Thoracic aorta (tissue), 2 donors: ENCODE data around the gene ARSK. TPM values are rescaled to one million over a fixed set of nuclear protein-coding genes. Genes with fewer than 3 reads are reported as not detected.

Source experiments
- ATAC-seq: fragments of 150-250 bp; one replicate; pipeline ENCODE4 v1.8.0; 2017; ENCODE audit warnings: low read depth; ENCODE audit not compliant: insufficient number of reproducible peaks, low FRiP score
- DNase-seq: peaks from one replicate; pipeline ENCODE4 v3.0.0-alpha.2; 2020; ENCODE audit warnings: low spot score
- H3K27ac ChIP-seq, 2 donors: fragments of 200-600 bp; sonication (generic); 1 replicate in 1 of 2; 2 replicates in 1 of 2; pipeline ENCODE4 v1.5.1; 2016; ENCODE audit warnings: mild to moderate bottlenecking in 2 of 2, moderate library complexity in 2 of 2
- H3K27me3 ChIP-seq: fragments of 200-600 bp; sonication (generic); replicated peaks from 2 replicates; pipeline ENCODE4 v1.6.0; 2016; ENCODE audit warnings: mild to moderate bottlenecking; ENCODE audit not compliant: insufficient read depth
- H3K36me3 ChIP-seq: fragments of 200-600 bp; sonication (generic); one replicate; pipeline ENCODE4 v1.5.1; 2016
- H3K4me1 ChIP-seq, 2 donors: fragments of 200-600 bp; sonication (generic); 1 replicate in 1 of 2; 2 replicates in 1 of 2; pipeline versions ENCODE4 v1.5.1 to v1.6.0; 2016; ENCODE audit warnings: low read depth in 2 of 2, mild to moderate bottlenecking in 1 of 2; ENCODE audit not compliant: control insufficient read depth in 1 of 2
- H3K4me3 ChIP-seq: fragments of 200-600 bp; sonication (generic); 2 replicates; pipeline ENCODE4 v1.5.1; 2016; ENCODE audit warnings: mild to moderate bottlenecking
- H3K9me3 ChIP-seq: fragments of 200-600 bp; sonication (generic); 2 replicates; pipeline ENCODE4 v1.5.1; 2016
- total RNA-seq, 2 donors: library from RNA; depleted of rRNA; stranded (reverse); fragments of >200 nt; gene quantifications; one replicate each; pipeline versions ENCODE4 v1.1.0 to v1.2.3, GENCODE V29; 2016
- TF ChIP-seq, protein P1 (sequence below): fragments of 200-600 bp; sonication (generic); IDR thresholded peaks from one replicate; pipeline ENCODE4 v1.5.1; 2019; ENCODE audit warnings: antibody characterized with exemption

The ARSK gene
- total RNA-seq, 2 donors from 2014 or later, result 5.1 to 8.5 TPM

DNA sequence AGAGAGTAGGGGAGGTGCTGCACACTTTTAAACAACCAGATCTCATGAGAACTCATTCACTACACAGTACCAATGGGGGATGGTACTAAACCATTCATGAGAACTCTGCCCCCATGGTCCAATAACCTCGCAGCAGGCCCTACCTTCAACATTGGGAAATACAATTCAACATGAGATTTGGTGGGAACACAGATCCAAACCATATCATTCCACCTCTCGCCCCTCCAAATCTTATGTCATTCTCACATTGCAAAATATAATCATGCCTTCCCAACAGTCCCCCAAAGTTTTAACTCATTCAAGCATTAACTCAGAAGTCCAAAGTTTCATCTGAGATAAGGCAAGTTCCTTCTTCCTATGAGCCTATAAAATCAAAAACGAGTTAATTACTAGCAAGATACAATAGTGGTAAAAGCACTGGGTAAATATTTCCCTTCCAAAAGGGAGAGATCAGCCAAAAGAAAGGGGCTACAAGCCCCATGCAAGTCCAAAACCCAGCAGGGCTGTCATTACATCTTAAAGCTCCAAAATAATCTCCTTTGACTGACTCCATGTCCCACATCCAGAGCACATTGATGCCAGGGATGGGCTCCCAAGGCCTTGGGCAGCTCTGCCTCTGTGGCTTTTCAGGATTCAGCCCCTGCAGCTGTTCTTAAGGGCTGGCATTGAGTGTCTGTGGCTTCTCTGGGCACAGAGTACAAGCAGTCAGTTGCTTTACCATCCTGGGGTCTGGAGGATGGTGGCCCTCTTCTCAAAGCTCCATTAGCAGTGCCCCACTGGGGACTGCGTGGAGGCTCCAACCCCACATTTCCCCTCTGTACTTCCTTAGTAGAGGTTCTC, 73.3 kb downstream of the ARSK start:
- ATAC-seq, result no peak
- Histone ChIP-seq H3K36me3 (no peaks in the 10 kb centered on the region), H3K27me3 (no peaks in the 10 kb centered on the region), H3K4me3 (no peak overlapping the region), H3K27ac (no peak overlapping the region), H3K4me1 (peaks cover 18 to 20% of the 10 kb centered on the region in 2 donors), H3K9me3 (no peaks in the 10 kb centered on the region)
- TF ChIP-seq, protein P1, sequence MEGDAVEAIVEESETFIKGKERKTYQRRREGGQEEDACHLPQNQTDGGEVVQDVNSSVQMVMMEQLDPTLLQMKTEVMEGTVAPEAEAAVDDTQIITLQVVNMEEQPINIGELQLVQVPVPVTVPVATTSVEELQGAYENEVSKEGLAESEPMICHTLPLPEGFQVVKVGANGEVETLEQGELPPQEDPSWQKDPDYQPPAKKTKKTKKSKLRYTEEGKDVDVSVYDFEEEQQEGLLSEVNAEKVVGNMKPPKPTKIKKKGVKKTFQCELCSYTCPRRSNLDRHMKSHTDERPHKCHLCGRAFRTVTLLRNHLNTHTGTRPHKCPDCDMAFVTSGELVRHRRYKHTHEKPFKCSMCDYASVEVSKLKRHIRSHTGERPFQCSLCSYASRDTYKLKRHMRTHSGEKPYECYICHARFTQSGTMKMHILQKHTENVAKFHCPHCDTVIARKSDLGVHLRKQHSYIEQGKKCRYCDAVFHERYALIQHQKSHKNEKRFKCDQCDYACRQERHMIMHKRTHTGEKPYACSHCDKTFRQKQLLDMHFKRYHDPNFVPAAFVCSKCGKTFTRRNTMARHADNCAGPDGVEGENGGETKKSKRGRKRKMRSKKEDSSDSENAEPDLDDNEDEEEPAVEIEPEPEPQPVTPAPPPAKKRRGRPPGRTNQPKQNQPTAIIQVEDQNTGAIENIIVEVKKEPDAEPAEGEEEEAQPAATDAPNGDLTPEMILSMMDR, result no peak
- DNase-seq, result no peak

DNA sequence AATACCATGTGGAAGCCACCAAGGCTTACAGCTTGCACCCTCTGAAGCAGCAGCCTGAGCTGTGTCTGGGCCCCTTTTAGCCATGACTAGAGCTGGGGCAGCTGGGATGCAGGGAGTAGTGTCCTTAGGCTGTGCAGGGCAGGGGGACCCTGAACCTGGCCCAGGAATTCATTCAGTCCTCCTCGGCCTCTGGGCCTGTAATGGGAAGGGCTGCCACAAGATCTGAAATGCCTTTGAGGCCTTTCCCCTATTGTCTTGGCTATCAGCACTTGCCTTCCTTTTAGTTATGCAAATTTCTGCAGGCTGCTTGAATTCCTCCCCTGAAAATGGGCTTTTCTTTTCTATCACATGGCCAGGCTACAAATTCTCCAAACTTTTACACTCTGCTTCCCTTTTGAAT, 74.0 kb downstream of the ARSK start:
- Histone ChIP-seq H3K4me1 (peaks cover 18 to 20% of the 10 kb centered on the region in 2 donors), H3K27ac (no peak overlapping the region), H3K36me3 (no peaks in the 10 kb centered on the region), H3K27me3 (no peaks in the 10 kb centered on the region), H3K4me3 (no peak overlapping the region), H3K9me3 (no peaks in the 10 kb centered on the region)
- no peak for ATAC-seq
- no peak for DNase-seq
- TF ChIP-seq, protein P1, result no peak

DNA sequence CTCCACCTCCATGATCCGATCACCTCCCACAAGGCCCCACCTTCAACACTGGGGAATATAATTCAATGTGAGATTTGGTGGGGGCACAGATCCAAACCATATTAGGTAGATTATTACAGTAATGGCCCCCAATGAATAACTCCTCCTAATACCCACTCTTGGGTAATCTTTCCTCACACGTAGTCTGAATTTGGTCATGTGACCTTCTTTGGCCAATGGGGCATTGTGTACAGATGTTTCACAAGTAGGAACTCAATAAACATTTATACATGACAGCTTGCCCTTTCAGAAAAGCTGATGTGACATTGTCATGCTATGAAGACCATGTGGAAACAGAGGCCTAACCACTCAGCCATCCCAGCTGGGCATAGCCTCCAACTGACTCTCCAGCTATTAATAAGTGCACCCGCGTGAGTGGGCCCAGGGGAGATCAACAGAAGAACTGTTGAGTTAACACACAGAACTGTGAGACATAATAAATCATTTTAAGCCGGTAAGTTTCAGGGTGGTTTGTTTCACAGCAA, 75.6 kb downstream of the ARSK start:
- Histone ChIP-seq H3K4me1 (peaks cover 18 to 20% of the 10 kb centered on the region in 2 donors), H3K36me3 (no peaks in the 10 kb centered on the region), H3K9me3 (no peaks in the 10 kb centered on the region), H3K4me3 (no peak overlapping the region), H3K27ac (no peak overlapping the region), H3K27me3 (no peaks in the 10 kb centered on the region)
- TF ChIP-seq, protein P1, result no peak
- DNase-seq (no peak), ATAC-seq (no peak)

DNA sequence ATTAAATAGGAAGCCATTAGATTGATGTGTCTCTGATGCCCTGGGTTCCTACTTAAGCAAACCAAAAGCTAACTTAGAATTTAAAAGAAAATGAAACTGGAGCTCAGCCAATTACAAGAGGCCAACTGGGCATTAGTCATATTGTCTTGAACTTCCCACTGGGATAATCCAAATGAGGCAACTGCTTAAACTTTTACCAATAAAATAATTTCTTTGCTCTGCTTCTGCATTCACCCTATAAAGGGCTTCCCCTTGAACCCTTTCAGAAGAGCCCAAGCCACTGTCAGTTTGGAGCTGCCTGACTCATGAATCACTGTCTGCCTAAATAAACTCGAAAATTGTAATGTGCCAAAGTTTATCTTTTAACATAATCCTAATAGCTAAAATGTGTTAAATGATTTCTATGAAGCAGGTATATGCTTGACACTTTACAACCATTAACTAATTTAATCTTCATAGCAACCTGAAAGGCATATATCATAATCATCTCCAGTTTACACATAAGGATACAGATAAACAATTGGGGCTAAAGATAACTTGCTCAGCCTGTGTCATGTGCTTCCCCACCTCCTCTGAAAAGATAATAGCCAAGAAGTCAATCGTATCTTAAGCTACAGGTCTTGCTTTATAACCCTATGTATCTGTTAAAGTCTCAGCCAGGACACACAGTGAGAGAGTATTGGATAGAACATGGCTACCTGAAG, 76.5 kb downstream of the ARSK start:
- Histone ChIP-seq H3K36me3 (no peaks in the 10 kb centered on the region), H3K27me3 (no peaks in the 10 kb centered on the region), H3K27ac (no peak overlapping the region), H3K9me3 (no peaks in the 10 kb centered on the region), H3K4me1 (peaks cover 18 to 19% of the 10 kb centered on the region in 2 donors), H3K4me3 (no peak overlapping the region)
- TF ChIP-seq, protein P1, result no peak
- DNase-seq (no peak), ATAC-seq (peak; percentile 61)
